Loucy (cell line): ENCODE data around the gene GALM.

Experiments used
- H2AFZ ChIP-seq: fragments of 200-600 bp; sonication (generic); 2 replicates; pipeline ENCODE4 v1.6.0; 2016; ENCODE audit warnings: antibody characterized with exemption, mild to moderate bottlenecking, low read length, moderate library complexity
- H3F3A ChIP-seq: fragments of 200-600 bp; 2 replicates; pipeline ENCODE4 v1.6.0; 2016; ENCODE audit warnings: antibody characterized with exemption, low read depth, mild to moderate bottlenecking
- H3K27me3 ChIP-seq: fragments of 200-600 bp; sonication (generic); 2 replicates; pipeline ENCODE4 v1.6.1; 2014; ENCODE audit warnings: low read length, mild to moderate bottlenecking; ENCODE audit not compliant: insufficient read depth, poor library complexity, severe bottlenecking
- H3K36me3 ChIP-seq: fragments of 200-600 bp; sonication (generic); 2 replicates; pipeline ENCODE4 v1.6.1; 2016; ENCODE audit warnings: low read length; ENCODE audit not compliant: insufficient read depth
- H3K4me1 ChIP-seq: fragments of 200-600 bp; sonication (generic); 2 replicates; pipeline ENCODE4 v1.5.1; 2014; ENCODE audit warnings: low read length, mild to moderate bottlenecking; ENCODE audit not compliant: insufficient read depth, poor library complexity, severe bottlenecking
- H3K4me2 ChIP-seq: fragments of 200-600 bp; sonication (generic); 2 replicates; pipeline ENCODE4 v1.6.0; 2014; ENCODE audit warnings: antibody characterized with exemption, low read length, low read depth, mild to moderate bottlenecking; ENCODE audit not compliant: poor library complexity, severe bottlenecking
- H3K4me3 ChIP-seq: fragments of 200-600 bp; sonication (generic); 2 replicates; pipeline ENCODE4 v1.5.1; 2014; ENCODE audit warnings: low read length, mild to moderate bottlenecking, mixed read lengths; ENCODE audit not compliant: poor library complexity, severe bottlenecking
- H3K79me2 ChIP-seq: fragments of 200-600 bp; sonication (generic); 2 replicates; pipeline ENCODE4 v1.6.1; 2014; ENCODE audit warnings: low read length; ENCODE audit not compliant: insufficient read depth
- H3K9ac ChIP-seq: fragments of 200-600 bp; sonication (generic); 2 replicates; pipeline ENCODE4 v1.6.0; 2014; ENCODE audit warnings: mild to moderate bottlenecking, low read depth, low read length, moderate library complexity; ENCODE audit not compliant: poor library complexity, severe bottlenecking
- H3K9me2 ChIP-seq: fragments of 200-600 bp; sonication (generic); replicated peaks from 2 replicates; pipeline ENCODE4 v1.6.1; 2016; ENCODE audit warnings: low read depth, low read length, mixed read lengths
- H3K9me3 ChIP-seq: fragments of 200-600 bp; sonication (generic); 2 replicates; pipeline ENCODE4 v1.6.1; 2014; ENCODE audit warnings: mild to moderate bottlenecking, antibody characterized with exemption, low read length, low read depth; ENCODE audit not compliant: insufficient read depth
- H4K20me1 ChIP-seq: fragments of 200-600 bp; sonication (generic); 2 replicates; pipeline ENCODE4 v1.6.0; 2014; ENCODE audit warnings: antibody characterized with exemption, low read length, mild to moderate bottlenecking; ENCODE audit not compliant: insufficient read depth, poor library complexity, severe bottlenecking
- EZH2phosphoT487 ChIP-seq: fragments of 200-600 bp; IDR thresholded peaks from 2 replicates; pipeline ENCODE4 v1.6.1; 2018; ENCODE audit warnings: antibody characterized with exemption, mild to moderate bottlenecking, moderate library complexity, borderline replicate concordance
- TF ChIP-seq, protein P1 (sequence below): fragments of 200-600 bp; sonication (generic); conservative IDR thresholded peaks from 2 replicates; pipeline ENCODE4 v1.5.1; 2014; ENCODE audit warnings: mild to moderate bottlenecking, antibody characterized with exemption, low read length

The GALM gene

DNA sequence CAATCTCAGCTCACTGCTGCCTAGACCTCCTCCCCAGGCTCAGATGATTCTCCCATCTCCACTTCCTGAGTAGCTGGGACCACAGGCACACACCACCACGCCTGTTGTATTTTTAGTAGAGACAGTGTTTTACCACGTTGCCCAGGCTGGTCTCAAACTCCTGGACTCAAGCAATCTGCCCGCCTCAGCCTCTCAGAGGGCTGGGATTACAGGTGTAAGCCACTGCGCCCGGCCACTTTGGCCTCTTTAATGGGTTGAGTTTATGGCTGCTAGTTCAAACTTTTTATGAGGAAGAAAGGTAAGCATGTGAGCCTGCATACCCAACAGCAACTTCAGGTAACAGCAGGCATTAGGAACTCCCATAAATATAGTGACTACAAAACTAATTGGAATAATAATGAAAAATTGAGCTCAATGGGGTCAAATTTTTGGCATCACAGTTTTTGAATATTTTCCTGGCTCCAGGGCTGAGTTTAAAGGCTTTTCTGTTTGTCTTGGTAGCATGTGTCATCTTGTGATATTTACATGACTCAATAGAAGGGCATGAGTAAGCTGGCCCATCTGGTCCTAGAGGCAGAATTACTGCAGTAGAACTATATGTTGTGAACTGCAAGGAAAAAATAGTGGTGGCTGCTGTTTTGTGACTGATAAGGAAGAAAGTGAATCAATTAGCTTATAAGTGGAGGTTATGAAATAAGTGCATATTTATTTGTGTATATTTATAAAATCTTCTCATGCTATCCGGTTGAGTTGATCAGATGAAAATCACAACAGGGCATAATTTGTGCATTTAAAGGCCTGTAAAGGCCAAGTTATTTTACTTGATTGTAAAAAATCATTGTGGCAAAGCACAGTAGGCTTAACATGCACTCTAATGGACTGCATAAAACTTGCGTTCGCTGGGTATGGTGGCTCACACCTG, 24.8 kb downstream of the GALM start:
- Histone ChIP-seq H3K9ac (no peak overlapping the region), H4K20me1 (no peaks in the 10 kb centered on the region), H3K36me3 (peaks cover 4% of the 10 kb centered on the region; the same call in 1 of the 2 replicates), H3K9me2 (no peaks in the 10 kb centered on the region), H3K4me3 (no peak overlapping the region), H3F3A (no peaks in the 10 kb centered on the region), H3K4me1 (peaks cover 7% of the 10 kb centered on the region), H3K27me3 (no peaks in the 10 kb centered on the region), H3K9me3 (no peaks in the 10 kb centered on the region), H2AFZ (no peak overlapping the region), H3K79me2 (no peaks in the 10 kb centered on the region), H3K4me2 (no peak overlapping the region)
- TF ChIP-seq, protein P1, sequence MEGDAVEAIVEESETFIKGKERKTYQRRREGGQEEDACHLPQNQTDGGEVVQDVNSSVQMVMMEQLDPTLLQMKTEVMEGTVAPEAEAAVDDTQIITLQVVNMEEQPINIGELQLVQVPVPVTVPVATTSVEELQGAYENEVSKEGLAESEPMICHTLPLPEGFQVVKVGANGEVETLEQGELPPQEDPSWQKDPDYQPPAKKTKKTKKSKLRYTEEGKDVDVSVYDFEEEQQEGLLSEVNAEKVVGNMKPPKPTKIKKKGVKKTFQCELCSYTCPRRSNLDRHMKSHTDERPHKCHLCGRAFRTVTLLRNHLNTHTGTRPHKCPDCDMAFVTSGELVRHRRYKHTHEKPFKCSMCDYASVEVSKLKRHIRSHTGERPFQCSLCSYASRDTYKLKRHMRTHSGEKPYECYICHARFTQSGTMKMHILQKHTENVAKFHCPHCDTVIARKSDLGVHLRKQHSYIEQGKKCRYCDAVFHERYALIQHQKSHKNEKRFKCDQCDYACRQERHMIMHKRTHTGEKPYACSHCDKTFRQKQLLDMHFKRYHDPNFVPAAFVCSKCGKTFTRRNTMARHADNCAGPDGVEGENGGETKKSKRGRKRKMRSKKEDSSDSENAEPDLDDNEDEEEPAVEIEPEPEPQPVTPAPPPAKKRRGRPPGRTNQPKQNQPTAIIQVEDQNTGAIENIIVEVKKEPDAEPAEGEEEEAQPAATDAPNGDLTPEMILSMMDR: no peak
- TF ChIP-seq EZH2phosphoT487: no peak

DNA sequence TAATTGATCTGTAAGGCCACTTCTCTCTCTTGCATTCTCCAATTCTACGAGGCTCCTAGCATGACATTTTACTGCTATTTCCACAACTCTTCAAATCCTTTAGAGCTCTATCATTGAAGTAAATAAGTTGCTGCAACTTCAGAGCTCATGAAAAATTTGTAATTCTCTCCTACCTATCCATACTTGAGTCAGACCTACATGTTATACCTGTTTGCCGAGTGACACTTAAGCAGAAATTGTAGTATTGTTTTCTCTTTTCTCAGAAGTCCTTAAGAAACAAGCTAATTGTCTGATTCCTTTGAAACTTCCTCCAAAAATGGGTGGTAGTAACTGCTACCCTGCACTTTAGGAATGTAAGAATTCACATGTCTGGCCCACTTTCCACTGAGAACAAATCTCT, 26.1 kb downstream of the GALM start:
- Histone ChIP-seq H3K4me1 (peaks cover 7% of the 10 kb centered on the region), H2AFZ (no peak overlapping the region), H4K20me1 (no peaks in the 10 kb centered on the region), H3K4me3 (no peak overlapping the region), H3K9ac (no peak overlapping the region), H3K27me3 (no peaks in the 10 kb centered on the region), H3K9me3 (no peaks in the 10 kb centered on the region), H3F3A (no peaks in the 10 kb centered on the region), H3K4me2 (no peak overlapping the region), H3K79me2 (no peaks in the 10 kb centered on the region), H3K36me3 (peaks cover 4% of the 10 kb centered on the region; the same call in 1 of the 2 replicates), H3K9me2 (no peaks in the 10 kb centered on the region)
- TF ChIP-seq, protein P1: no peak
- no peak for TF ChIP-seq EZH2phosphoT487

- no peaks in the 10 kb centered on the region for H3K9me2 ChIP-seq
- no peak overlapping the region for H3K9ac ChIP-seq
- H3K36me3 ChIP-seq: peaks cover 4% of the 10 kb centered on the region; the same call in 1 of the 2 replicates
- TF ChIP-seq, protein P1: no peak
- no peak for TF ChIP-seq EZH2phosphoT487
- no peak overlapping the region for H3K4me3 ChIP-seq
- no peak overlapping the region for H2AFZ ChIP-seq
- no peaks in the 10 kb centered on the region for H3F3A ChIP-seq
- peaks cover 7% of the 10 kb centered on the region for H3K4me1 ChIP-seq
- no peaks in the 10 kb centered on the region for H4K20me1 ChIP-seq
- H3K79me2 ChIP-seq: no peaks in the 10 kb centered on the region
- no peaks in the 10 kb centered on the region for H3K9me3 ChIP-seq
- H3K27me3 ChIP-seq: no peaks in the 10 kb centered on the region
- no peak overlapping the region for H3K4me2 ChIP-seq
Observed at GRCh38 chr2:38692636-38693318, 26.9 kb downstream of the GALM start.
